Mesenchymal stem cell (in vitro differentiated cells and primary cell): Measurements from ENCODE around the gene WDR1.

Experiments
- DNase-seq: peaks from one replicate; pipeline ENCODE4 v3.0.0-alpha.2; 2013
- H2AFZ ChIP-seq: one replicate; pipeline ENCODE4 v1.6.1; 2013; ENCODE audit warnings: low read depth, mild to moderate bottlenecking, control low read depth, inconsistent platforms, low read length, moderate library complexity
- H2AK5ac ChIP-seq: 2 replicates; pipeline ENCODE4 v1.6.1; 2013; ENCODE audit warnings: low read length, moderate library complexity, mild to moderate bottlenecking, inconsistent platforms; ENCODE audit not compliant: severe bottlenecking
- H2BK120ac ChIP-seq: one replicate; pipeline ENCODE4 v1.6.1; 2013; ENCODE audit warnings: low read depth, mild to moderate bottlenecking, inconsistent platforms, low read length, moderate library complexity
- H2BK12ac ChIP-seq, 2 experiments: one replicate each; pipeline ENCODE4 v1.6.1; 2013; ENCODE audit warnings: inconsistent platforms in 2 of 2, low read length in 2 of 2, mild to moderate bottlenecking in 2 of 2, moderate library complexity in 2 of 2, control low read depth in 1 of 2
- H2BK15ac ChIP-seq: one replicate; pipeline ENCODE4 v1.6.1; 2013; ENCODE audit warnings: mild to moderate bottlenecking, low read depth, inconsistent platforms; ENCODE audit not compliant: poor library complexity, severe bottlenecking
- H2BK5ac ChIP-seq: 2 replicates; pipeline ENCODE4 v1.6.1; 2013; ENCODE audit warnings: low read depth, mild to moderate bottlenecking, low read length, control low read depth, inconsistent platforms; ENCODE audit not compliant: poor library complexity, severe bottlenecking
- H3K14ac ChIP-seq, 2 experiments: one replicate each; pipeline ENCODE4 v1.6.1; 2013; ENCODE audit warnings: inconsistent platforms in 2 of 2, low read length in 2 of 2, control low read depth in 1 of 2, mild to moderate bottlenecking in 1 of 2, moderate library complexity in 1 of 2
- H3K18ac ChIP-seq, 2 experiments: one replicate each; pipeline ENCODE4 v1.6.1; 2013; ENCODE audit warnings: inconsistent platforms in 2 of 2, low read length in 2 of 2, control low read depth in 1 of 2, low read depth in 1 of 2, mild to moderate bottlenecking in 1 of 2
- H3K23ac ChIP-seq, 2 experiments: one replicate each; pipeline ENCODE4 v1.6.1; 2013; ENCODE audit warnings: inconsistent platforms in 2 of 2, low read length in 2 of 2, mild to moderate bottlenecking in 2 of 2, moderate library complexity in 2 of 2, control low read depth in 1 of 2
- H3K27ac ChIP-seq: 2 replicates; pipeline ENCODE4 v1.5.1; 2013; ENCODE audit warnings: mild to moderate bottlenecking, moderate library complexity, low read length, control low read depth, inconsistent platforms; ENCODE audit not compliant: poor library complexity, severe bottlenecking
- H3K27me3 ChIP-seq, 2 experiments: 2 replicates each; pipeline versions ENCODE4 v1.6.1 to v1.7.0; 2013; ENCODE audit warnings: low read length in 2 of 2, mild to moderate bottlenecking in 2 of 2, moderate library complexity in 2 of 2, control low read depth in 1 of 2, inconsistent platforms in 1 of 2; ENCODE audit not compliant: control insufficient read depth in 1 of 2, insufficient read depth in 1 of 2
- H3K36me3 ChIP-seq, 2 experiments: 2 replicates each; pipeline versions ENCODE4 v1.6.1 to v1.7.0; 2013; ENCODE audit warnings: low read length in 2 of 2, control low read depth in 1 of 2, inconsistent platforms in 1 of 2, low read depth in 1 of 2, mild to moderate bottlenecking in 1 of 2; ENCODE audit not compliant: insufficient read depth in 2 of 2, control insufficient read depth in 1 of 2
- H3K4ac ChIP-seq, 2 experiments: one replicate each; pipeline ENCODE4 v1.6.1; 2013; ENCODE audit warnings: inconsistent platforms in 2 of 2, low read length in 2 of 2, mild to moderate bottlenecking in 2 of 2, moderate library complexity in 2 of 2, control low read depth in 1 of 2, low read depth in 1 of 2
- H3K4me1 ChIP-seq: 2 replicates; pipeline ENCODE4 v1.6.1; 2013; ENCODE audit warnings: low read depth, low read length, control low read depth; ENCODE audit not compliant: control insufficient read depth, insufficient read depth
- H3K4me2 ChIP-seq: 2 replicates; pipeline ENCODE4 v1.6.1; 2013; ENCODE audit warnings: low read length, mild to moderate bottlenecking, inconsistent platforms; ENCODE audit not compliant: poor library complexity, severe bottlenecking
- H3K4me3 ChIP-seq, 2 experiments: 2 replicates each; pipeline versions ENCODE4 v1.5.1 to v1.7.0; 2013; ENCODE audit warnings: low read length in 2 of 2, mild to moderate bottlenecking in 2 of 2, control low read depth in 1 of 2, low read depth in 1 of 2; ENCODE audit not compliant: insufficient read depth in 1 of 2
- H3K79me1 ChIP-seq: replicated peaks from 2 replicates; pipeline ENCODE4 v1.6.1; 2013; ENCODE audit warnings: mild to moderate bottlenecking, control low read depth, low read length, inconsistent platforms; ENCODE audit not compliant: poor library complexity, severe bottlenecking
- H3K9ac ChIP-seq: 2 replicates; pipeline ENCODE4 v1.7.0; 2013; ENCODE audit warnings: mild to moderate bottlenecking, low read length, moderate library complexity
- H3K9me3 ChIP-seq: 2 replicates; pipeline ENCODE4 v1.7.0; 2013; ENCODE audit warnings: mild to moderate bottlenecking, low read length; ENCODE audit not compliant: control insufficient read depth
- H4K8ac ChIP-seq: one replicate; pipeline ENCODE4 v1.6.1; 2013; ENCODE audit warnings: inconsistent platforms, mild to moderate bottlenecking, low read length, moderate library complexity
- H4K91ac ChIP-seq: one replicate; pipeline ENCODE4 v1.6.1; 2013; ENCODE audit warnings: mild to moderate bottlenecking, low read length, inconsistent platforms
- WGBS: methylation state at CpG from one replicate; pipeline ENCODE4 v1.1.7; 2013; ENCODE audit warnings: mixed read lengths; 5-methylcytosine and 5-hydroxymethylcytosine counted together

Gene WDR1

GRCh38 chr4:10108818-10109783, 7.5 kb downstream of the WDR1 start:
- peak; percentile 24 for DNase-seq
- 92% methylated on average over 16 of the region's 17 CpGs for WGBS
- Histone ChIP-seq H3K27me3 (no peaks in the 10 kb centered on the region), H3K4me3 (no peak overlapping the region), H4K8ac (peak overlapping the region; percentile 19), H3K9me3 (no peaks in the 10 kb centered on the region), H3K4ac (no peak overlapping the region), H2BK12ac (no peak overlapping the region), H2AFZ (no peak overlapping the region), H3K18ac (peak overlapping the region in 1 of 2 experiments; percentile 37), H3K14ac (no peak overlapping the region), H4K91ac (peak overlapping the region; percentile 34), H2AK5ac (no peak overlapping the region), H3K4me2 (no peak overlapping the region), H3K79me1 (no peaks in the 10 kb centered on the region), H3K4me1 (peaks cover 61% of the 10 kb centered on the region), H3K9ac (peak overlapping the region; percentile 75), H2BK120ac (no peak overlapping the region), H2BK5ac (no peak overlapping the region), H2BK15ac (no peak overlapping the region), H3K36me3 (peaks cover 68 to 74% of the 10 kb centered on the region in 2 experiments), H3K27ac (peak overlapping the region; percentile 76), H3K23ac (no peak overlapping the region)

- H3K23ac ChIP-seq, result no peak overlapping the region
- H3K18ac ChIP-seq, result peak overlapping the region in 1 of 2 experiments; percentile 12
- H4K8ac ChIP-seq, result peak overlapping the region; percentile 8
- no peak overlapping the region for H2AFZ ChIP-seq
- no peak overlapping the region for H2BK5ac ChIP-seq
- H3K4me3 ChIP-seq, result no peak overlapping the region
- H4K91ac ChIP-seq, result no peak overlapping the region
- peaks cover 65 to 71% of the 10 kb centered on the region in 2 experiments for H3K36me3 ChIP-seq
- peak overlapping the region; percentile 75 for H3K9ac ChIP-seq
- H2BK15ac ChIP-seq, result no peak overlapping the region
- H2BK12ac ChIP-seq, result no peak overlapping the region
- H3K79me1 ChIP-seq, result no peaks in the 10 kb centered on the region
- H2AK5ac ChIP-seq, result peak overlapping the region; percentile 5
- WGBS, result 96% methylated on average over 6 of the region's 6 CpGs
- no peak overlapping the region for H3K14ac ChIP-seq
- H3K4me1 ChIP-seq, result peaks cover 65% of the 10 kb centered on the region
- H3K27ac ChIP-seq, result peak overlapping the region; percentile 76
- H3K4me2 ChIP-seq, result no peak overlapping the region
- no peaks in the 10 kb centered on the region for H3K27me3 ChIP-seq
- no peak overlapping the region for H3K4ac ChIP-seq
- no peak for DNase-seq
- no peaks in the 10 kb centered on the region for H3K9me3 ChIP-seq
- H2BK120ac ChIP-seq, result no peak overlapping the region
These were observed 8.2 kb downstream of the WDR1 start for GRCh38 chr4:10108391-10108790.

- Histone ChIP-seq H3K9me3 (no peaks in the 10 kb centered on the region), H3K27me3 (no peaks in the 10 kb centered on the region), H3K4ac (peak overlapping the region in 1 of 2 experiments; percentile 6), H3K4me1 (peaks cover 72% of the 10 kb centered on the region), H3K36me3 (peaks cover 62 to 66% of the 10 kb centered on the region in 2 experiments), H3K14ac (no peak overlapping the region), H2BK12ac (no peak overlapping the region), H2BK120ac (peak overlapping the region; percentile 23), H3K23ac (peak overlapping the region in 1 of 2 experiments; percentile 0), H2BK15ac (peak overlapping the region; percentile 26), H2AK5ac (peak overlapping the region; percentile 40), H4K8ac (peak overlapping the region; percentile 59), H4K91ac (peak overlapping the region; percentile 11), H2AFZ (no peak overlapping the region), H3K4me3 (peak overlapping the region in 1 of 2 experiments; percentile 36), H3K27ac (peak overlapping the region; percentile 76), H3K4me2 (no peak overlapping the region), H3K18ac (peak overlapping the region; percentile 56 to 78), H3K79me1 (no peaks in the 10 kb centered on the region), H3K9ac (peak overlapping the region; percentile 75), H2BK5ac (no peak overlapping the region)
- WGBS, result 72% methylated on average over 19 of the region's 19 CpGs
- DNase-seq, result no peak
These were observed 9.2 kb downstream of the WDR1 start for GRCh38 chr4:10107111-10108091.
